HG03045 (cell line): ENCODE measurements around the gene HAO1.
"Not testable (repeated sequence)": the region's sequence is repeated elsewhere in the genome, so short reads cannot be mapped to it uniquely, and the experiment has no call there.

Experiments used
- ATAC-seq: cut with Tn5 transposase; IDR thresholded peaks from one replicate; pipeline ENCODE4 v1.9.1; 2021; ENCODE audit warnings: mild to moderate bottlenecking, moderate library complexity; ENCODE audit not compliant: unreplicated experiment

Gene HAO1

DNA sequence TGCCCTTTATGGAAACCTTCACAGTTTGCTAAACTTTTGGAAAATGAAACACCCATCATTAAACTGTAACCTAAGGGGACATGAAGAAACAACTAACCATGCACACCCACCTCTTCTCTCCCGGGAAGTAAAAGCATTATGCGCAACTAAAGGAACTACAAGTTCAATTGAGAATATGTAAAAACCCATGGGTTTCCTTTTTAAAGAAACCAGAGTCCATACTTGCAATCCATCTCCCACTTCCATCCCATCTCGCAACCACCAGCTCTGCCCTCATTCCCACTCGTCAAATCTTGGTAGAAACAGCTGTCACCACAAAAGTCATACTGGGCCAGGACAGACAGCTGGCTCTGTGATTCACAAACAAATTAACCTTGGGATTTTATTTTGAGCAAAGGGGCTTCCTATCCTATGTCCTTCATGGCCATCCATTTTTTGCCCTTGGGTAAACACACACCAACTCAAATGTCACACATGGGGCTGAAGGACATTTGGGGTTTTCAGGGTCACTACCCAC, 81.5 kb downstream of the HAO1 start:
- ATAC-seq = no peak

DNA sequence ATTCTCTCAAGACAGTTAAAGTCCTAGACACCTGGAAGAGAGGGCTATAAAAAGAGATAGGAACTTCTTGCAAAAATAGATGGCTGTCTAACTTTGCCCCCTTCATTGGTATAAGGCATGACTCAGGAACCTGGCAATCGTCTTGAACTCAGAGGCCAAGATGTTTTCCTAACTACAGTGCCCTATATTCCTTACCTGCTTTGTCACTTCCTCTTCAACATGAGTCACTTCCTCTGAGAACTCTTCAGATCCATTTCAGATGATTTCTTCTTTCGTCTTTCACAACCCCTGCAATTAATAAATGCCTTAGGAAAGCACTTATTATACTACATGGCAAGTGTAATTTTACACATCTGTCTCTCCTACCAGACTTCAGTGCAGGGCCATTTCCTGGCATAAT, 83.5 kb downstream of the HAO1 start:
- no peak for ATAC-seq

DNA sequence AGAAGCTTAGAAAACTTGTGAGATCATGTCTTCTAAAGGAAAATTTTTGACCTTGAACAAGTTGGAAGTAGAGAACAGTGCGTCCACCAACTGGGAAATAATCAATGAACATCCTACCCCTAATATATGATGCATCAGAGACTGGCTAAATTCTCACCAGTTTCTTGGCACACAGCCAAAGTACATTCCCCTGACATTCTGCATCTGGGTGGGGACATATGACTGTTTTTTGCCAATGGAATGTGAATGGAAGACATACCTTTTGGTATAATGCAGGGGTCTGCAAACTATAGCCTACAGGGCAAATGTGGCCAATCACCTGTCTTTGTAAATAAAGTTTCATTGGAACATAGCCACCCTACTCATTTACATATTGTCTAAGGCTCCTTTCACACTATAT, 84.7 kb downstream of the HAO1 start:
- no peak for ATAC-seq

DNA sequence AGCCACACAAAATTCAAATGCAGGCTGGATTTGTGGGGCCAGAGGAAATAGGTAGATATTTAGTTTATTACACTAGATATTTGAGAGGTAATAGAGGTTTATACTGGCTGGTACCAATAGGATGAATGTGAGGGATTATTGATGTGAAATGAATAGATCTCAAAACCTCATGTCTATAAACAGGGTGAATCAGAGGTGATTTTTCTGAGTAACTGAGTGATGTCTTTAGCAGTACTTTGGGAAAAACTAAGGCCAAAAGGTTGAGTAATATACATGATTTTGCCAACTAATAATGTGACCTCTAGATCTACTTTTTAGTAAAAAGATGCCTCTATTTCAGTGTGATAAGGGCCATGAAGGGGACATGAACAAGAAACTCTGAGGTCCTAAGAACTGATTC, 86.8 kb downstream of the HAO1 start:
- no peak for ATAC-seq

GRCh38 chr20:7850775-7851490, 89.3 kb downstream of the HAO1 start:
- no peak for ATAC-seq

DNA sequence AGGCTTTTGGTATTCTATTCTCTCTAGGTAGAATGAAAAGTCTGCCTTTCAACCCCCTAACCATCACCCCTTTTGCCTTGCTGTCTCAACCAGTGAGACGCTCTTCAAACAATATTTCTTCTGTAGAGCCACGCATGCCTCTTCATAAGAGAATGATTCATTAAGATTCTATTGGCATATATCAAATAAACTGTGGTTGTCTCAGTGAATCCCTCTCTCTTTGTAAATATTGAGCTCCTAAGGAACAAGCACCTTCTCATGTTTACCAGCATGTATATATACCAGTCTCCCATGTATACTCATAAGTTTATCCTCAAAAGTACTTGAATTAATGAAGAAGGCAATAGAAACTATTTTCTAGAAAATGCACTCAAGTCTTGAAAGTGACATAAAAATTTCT, 90.6 kb downstream of the HAO1 start:
- no peak for ATAC-seq

DNA sequence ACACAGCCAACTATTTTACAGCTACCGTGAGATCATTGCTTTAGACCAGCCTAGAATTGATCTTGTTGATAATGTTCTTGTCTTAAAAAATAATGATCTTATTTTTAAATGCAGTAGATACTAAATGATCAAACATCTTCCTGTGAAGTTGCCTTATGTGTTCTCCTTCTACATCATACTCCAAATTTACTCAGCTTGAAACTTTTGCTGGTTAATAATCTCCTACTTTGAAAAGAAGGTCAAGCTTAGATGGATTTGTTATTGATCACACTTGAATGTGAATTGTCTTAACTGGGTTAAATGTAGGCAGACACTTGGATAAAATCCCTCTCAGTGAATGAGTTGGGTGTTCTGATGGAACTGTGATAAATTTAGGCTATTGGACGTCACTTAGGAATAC, 91.9 kb downstream of the HAO1 start:
- no peak for ATAC-seq

GRCh38 chr20:7843613-7844012, 96.6 kb downstream of the HAO1 start:
- no peak for ATAC-seq

- ATAC-seq = no peak
Measured at GRCh38 chr20:7841971-7842310, 98.3 kb downstream of the HAO1 start.

DNA sequence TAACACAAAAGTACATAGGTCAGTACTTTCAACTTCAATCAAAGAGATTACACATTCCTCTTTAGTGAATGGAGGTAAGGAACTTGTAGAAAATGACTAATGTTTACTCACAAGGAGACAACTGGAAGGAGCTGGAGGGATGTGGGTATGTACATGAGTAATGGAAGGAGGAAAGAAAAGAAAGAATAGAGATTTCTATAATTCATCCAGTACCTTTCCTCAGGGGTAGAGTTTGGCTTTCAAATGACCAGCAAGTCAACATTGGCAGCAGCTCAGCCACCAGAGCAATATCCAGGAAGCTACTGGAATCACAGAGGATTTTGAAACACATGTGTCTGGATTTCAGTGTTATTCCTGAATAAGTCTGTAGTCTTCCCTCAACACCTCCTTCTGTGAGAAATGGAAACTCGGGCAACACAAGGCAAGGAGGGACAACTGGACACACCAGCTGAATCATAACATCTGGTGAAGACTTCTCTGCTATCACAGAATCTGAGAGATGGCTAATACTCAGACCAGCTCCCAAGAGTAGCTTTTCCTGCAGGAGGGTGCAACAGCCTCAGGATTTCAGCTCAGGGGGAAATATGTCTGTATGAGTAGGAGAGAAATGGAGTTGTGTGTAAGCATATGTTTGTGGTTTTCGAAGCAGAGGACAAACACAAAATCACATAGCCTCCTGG, 98.8 kb downstream of the HAO1 start:
- no peak for ATAC-seq

GRCh38 chr20:7836076-7836475, 104.2 kb downstream of the HAO1 start:
- no peak for ATAC-seq

DNA sequence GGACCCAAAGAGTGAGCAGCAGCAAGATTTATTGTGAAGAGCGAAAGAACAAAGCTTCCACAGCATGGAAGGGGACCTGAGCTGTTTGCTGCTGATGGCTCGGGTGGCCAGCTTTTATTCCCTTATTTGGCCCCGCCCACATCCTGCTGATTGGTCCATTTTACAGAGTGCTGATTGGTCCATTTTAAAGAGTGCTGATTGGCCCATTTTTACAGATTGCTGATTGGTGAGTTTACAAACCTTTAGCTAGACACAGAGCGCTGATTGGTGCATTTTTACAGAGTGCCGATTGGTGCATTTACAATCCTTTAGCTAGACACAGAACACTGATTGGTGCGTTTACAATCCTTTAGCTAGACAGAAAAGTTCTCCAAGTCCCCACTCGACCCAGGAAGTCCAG, 105.8 kb downstream of the HAO1 start:
- ATAC-seq = not testable (repeated sequence)
